Glomerular endothelial cell (primary cell): Measurements from ENCODE around the gene PDE7B. TPM values are rescaled to one million over a fixed set of nuclear protein-coding genes. Genes with fewer than 3 reads are reported as not detected.

ENCODE experiments used
- DNase-seq: peaks from one replicate; pipeline ENCODE4 v3.0.0-alpha.2; 2011; ENCODE audit warnings: low read depth, low spot score; ENCODE audit errors: extremely low read depth
- total RNA-seq: library from RNA; depleted of rRNA; stranded (reverse); fragments of >200 nt; gene quantifications from 2 replicates; pipeline ENCODE4 v1.2.3, GENCODE V29; 2015

The PDE7B gene
- 17.0 and 37.7 TPM in 2 replicates for total RNA-seq

DNA sequence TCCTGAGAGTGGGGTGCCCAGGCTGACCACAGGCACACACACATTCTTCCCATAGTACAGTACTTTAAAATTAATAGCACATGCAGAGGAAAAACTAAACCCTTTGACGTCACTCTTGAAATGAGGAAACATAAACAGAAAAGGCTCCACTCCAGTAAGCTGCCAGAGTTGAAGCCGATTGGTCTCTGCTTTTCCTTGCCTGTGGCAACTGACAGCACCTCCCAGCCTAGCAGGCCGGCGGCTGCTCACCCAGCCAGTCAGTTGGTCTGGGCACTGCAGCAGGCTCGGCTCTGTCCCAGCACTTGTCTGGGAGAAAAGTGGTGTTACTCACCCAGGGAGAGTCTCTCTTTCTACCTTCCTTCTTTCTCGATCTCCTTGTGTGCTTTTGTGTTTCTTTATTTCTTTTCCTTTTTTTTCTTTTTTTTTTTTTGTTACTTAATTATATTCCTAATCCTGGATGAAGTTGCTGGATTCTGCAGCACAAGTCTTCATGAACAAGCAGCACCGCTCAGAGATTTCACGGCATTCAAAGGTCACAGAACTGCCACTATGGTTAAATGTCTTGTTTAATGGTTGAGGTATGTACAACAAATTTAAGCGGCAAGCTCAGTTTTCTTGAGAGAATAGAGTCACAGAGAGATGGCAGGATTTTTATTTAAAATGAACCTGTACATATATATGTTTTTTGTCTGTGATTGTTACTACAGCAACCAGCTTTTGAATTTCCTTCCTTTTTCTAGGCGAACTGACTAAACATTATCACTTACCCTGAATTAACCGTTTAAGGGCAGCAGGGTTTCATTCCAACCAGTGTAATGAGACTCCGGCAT lies at the start of gene PDE7B:
PDE7B (plus strand) TSS at position 260 of the 830 bp plus-strand sequence.
- peak; percentile 61 for DNase-seq

DNA sequence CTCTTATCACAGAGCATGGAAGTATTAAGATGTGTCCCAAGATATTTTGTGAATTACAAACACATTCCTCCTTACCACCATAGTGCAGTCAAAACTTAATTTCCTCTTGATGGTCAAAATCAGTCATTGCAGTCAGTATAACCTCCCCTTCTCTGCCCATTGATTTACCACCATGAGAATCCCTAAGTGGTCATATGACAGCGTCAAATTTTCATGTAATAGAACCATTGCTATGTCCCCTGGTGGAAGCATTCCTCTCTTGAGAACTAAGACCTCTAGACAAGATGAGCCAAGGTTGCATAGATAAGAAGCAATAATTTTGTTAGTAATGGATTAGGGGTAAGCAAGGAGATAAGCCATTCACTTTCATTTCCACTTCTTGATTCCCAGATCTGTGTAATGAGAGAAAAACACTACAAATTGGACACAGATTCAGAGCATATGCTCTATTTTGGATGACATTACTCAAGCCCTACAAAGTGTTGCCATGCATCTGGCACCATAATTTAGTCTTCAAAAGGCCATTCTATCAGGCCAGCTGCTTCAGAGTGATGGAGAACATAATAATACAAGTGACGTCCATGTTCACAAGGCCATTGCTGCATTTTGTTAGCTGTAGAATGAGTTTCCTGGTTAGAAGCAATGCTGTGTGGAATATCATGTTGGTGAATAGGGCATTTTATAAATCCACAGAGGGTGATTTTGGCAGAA lies 49.6 kb upstream of the PDE7B start:
- no peak for DNase-seq

DNA sequence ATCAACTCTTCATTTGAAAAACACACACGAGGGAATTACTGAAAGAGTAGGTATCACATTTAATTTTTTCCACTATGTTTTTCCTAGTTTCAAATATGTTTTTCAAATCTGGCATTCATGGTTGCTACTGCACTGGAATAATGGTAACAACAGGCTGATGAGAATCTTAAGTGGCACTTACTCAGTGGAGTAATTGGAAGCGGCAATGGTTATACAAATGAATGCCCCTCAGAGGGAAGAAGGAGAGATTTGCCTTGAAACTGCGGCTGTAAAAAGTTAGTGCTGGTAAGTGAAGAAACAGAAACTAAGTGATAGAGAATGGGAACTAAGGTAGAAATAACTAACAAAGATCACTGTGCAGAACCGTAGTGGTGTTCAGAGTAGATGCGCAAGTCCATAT lies 41.0 kb upstream of the PDE7B start:
- DNase-seq, result no peak

DNA sequence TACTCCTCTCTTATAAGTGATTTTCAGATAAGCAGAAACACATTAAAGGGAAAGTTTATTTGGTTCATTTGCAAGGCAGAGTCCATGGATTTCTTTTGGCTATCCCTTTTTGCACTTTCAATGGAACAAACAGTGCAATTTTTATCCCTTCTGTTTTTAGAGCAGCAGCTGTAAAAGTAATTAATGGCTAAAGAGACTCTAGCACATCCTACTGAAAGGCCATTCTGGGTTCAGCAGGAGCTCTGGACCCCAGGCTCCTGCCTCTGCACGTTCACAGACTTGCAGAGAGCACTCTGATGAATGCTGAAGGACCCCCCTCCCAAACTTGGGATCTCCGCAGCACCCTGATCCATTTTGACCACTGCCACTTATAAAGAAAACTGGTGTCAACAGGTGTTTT lies 40.3 kb upstream of the PDE7B start:
- DNase-seq, result no peak

DNA sequence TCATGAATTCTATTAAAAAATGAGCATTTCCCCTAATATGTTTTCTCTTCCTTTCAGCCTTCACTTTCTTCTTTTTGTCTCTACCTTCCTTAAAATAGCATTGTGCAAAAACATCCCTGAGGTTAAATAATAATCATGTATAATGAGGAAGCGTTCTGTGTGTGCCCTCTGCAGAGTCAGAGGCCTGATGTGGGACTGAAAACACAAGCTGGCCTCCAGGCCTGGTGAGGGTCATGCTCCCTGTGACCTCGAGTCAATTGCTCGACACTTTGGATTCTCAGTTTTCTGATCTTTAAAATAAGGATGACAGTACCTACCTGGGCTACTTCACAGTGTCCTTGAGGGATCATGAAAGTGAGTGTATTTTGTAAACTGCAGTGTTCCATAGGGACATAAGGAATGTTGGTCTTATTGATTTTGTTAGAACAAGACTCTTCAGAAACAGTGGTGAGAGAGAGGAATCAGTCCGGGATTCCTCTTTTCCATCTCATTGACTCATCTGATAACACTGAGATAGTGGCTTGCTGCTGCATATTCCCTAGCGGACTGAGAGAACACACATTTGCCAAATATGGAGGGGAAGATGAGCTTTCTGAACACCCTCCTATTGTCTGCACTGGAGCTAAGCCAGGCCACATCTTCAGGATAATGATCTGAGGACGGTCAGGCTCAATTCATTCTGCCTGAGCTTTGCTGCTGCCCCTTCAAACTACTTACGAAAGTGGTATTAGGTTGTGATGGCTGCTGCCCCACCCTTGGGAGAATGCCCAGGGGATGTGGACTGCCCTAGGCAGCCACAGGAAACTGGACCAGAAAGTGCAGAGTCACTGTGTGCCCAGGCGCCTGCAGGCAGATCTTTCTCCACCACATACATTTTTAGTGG lies 39.6 kb upstream of the PDE7B start:
- DNase-seq, result no peak

DNA sequence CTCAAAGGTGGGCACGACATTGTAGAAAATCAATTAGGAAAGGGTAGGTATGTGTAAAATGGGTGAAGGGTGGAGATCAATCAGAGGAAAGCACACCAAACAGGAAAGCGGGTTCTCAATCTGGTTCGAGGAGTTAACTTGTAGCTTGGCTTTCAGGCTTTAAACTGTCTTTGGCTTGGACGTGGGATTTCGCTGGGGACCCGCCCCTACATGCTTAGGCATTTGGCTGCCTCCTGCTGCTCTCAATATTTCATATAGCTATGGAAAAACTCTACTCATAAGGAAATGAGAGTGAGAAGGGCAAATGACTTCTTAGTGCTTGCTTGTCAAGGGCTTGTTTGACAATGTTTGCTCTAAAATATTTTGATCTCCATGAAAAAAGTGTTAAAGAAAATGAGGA lies 38.1 kb upstream of the PDE7B start:
- no peak for DNase-seq

DNA sequence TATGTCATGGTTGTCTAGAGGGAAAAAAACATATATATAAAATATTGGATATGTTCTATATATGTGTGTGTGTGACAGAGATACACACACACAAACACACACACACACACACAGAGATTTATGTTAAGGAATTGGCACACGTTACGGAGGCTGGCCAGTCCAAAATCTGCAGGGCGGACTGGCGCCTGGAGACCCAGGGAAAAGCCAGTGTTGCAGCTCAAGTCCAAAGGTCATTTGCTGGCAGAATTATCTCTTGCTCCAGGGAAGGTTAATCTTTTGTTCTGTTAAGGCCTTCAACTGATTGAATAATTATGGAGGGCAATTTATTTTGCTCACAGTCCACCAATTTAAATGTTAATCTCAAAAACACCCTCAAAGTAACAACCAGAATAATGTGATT lies 37.5 kb upstream of the PDE7B start:
- no peak for DNase-seq

DNA sequence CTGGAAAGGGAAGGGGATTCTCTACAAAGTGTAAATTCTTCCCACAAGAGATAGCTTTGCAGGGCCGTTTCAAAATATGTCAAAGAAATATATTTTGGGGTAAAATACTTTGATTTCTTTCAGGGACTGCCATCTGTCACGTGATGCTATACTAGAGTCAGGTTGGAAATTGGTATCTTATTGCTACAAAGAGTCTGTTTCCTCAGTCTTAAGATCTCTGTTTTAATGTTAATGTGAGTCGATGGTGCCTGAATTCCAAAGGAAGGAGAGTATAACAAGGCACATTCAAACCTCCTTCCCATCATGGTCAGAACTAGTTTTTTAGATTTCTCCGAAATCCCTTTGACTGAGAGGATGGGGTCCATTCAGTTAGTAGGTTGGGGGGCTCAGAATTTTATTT lies 36.3 kb upstream of the PDE7B start:
- no peak for DNase-seq

DNA sequence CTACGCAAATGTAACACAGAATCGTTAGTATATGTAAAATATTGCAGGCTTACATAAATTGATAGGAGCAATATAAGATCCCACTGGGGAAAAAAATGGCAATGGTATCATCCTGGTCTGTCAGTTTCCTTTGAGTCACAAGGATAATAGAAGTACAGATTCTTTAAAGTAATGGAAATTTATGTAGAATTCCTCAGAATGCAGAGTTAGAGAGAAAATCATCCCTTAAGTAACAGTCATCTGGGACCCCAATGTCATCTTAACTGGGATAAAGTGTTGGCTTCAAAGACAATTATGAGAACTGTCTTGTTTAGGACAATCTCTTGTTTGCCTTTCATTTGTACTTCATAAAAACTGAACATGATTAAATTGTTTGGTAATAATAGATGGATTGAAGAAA lies 34.5 kb upstream of the PDE7B start:
- no peak for DNase-seq

DNA sequence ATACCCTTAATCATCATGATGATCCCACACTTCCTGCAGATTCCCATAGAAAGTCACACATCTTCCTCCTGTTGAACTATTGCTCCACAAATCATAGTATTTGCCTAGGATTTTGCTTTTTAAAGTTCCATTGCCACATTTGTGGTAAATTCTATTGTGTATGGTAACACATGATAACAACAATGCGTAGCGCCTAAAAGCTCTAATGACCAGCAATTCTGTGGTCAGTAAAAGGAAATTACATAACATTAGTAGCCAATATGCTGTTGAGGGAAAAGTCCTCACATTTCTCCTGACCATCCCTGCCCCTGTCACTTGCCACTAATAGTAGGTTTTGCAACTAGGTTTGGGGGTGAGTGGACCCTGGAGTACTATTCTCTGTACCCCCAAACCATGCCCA lies 31.8 kb upstream of the PDE7B start:
- no peak for DNase-seq

DNA sequence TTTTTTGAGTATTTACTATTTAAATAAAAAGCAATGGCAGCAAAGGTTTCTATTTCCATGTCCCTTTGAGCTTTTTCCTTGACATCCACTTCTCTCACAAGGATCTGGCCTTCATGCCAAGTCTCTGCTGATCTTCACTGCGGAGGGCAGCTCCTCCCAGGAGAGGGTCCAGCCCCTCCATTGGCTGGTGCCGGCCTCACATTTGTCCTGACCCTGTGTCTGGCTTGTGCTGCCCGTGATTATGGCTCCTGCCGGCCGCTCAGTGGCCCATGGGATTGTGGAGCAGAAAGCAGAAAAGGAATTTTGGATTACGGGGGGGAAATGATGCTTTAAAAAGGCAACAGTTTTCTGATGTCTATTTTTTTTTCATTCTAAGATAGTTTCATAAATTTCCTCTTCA lies 31.2 kb upstream of the PDE7B start:
- no peak for DNase-seq

DNA sequence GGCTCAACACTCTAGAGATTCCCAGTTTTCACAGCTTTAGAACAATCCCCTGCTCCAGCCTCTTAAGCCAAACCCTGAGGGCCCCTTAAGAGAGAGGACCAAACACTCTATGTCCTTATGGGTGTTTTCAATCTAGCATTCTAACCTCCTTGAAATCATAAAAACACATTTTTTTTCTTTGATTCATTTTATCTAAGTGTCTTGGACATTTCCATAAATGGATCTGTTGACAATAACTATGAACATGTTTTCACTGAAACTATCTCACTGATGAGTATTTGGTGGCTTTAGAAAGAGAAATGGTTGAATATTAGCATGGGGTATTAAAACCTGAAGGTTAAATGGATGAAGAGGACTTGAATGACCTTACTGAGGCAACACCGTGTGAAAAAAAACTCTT lies 27.6 kb upstream of the PDE7B start:
- no peak for DNase-seq

DNA sequence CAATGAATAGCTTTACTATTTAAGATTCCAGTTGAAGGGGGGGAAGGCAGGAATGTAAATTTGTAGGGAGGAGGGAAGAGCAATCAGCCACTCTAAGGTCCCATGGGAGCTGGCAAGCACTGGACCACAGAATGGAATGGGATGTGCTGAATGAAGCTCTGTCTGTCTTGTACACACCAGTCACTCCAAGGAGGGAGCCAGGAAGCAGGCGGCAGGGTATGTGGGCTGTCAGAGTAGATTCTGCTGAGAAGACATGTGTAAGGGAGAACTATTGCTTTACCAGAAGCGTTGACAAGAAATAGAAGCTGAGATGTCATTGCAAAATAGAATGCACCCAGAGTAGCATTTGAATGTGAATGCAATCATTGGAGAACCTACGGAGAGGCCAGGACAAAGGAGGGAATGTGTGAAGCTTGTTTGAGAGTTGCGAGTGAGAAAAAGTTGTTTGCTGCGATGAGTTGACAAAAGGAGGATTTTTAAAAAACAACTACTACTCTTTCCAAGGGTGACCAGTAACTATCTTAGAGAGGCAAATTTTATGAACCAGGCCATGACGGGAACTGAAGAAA lies 25.2 kb upstream of the PDE7B start:
- no peak for DNase-seq

DNA sequence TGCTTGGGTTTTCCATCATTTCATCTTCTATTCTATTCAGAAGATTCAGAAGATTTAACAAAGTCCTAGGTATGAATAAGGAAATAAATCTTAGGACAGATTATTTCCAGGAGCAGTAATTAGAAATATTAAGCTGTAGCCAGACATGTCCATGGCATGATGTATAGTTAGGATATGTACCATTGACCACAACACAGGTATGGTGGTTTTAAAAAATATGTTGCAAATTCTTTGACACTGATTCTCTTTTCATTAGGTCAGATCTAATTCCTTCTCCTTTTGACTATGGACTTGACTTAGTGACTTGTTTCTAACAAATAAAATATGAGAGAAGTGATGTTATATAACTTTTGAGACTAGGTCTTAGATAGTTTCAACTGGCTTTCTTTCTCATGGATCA lies 23.5 kb upstream of the PDE7B start:
- DNase-seq, result no peak

DNA sequence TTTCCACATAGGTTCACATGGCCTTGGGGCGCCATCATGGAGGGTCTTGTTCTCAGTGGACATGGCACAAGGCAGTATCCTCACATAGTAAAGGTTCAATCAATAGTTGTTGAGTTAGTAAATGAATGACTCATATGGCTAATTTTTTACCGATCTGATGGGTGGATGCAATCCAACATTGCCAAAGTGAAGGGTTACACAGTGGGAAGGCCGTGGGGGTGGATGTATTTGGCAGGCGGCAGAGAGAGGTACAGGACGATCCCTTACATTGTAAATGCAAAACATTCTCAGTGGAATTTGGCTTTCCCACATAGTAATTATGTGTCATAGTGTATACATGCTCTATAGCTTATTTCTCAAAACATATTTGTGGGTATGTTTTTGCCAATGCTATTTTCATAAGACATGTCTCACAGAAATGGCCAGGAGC lies 21.0 kb upstream of the PDE7B start:
- DNase-seq, result no peak

DNA sequence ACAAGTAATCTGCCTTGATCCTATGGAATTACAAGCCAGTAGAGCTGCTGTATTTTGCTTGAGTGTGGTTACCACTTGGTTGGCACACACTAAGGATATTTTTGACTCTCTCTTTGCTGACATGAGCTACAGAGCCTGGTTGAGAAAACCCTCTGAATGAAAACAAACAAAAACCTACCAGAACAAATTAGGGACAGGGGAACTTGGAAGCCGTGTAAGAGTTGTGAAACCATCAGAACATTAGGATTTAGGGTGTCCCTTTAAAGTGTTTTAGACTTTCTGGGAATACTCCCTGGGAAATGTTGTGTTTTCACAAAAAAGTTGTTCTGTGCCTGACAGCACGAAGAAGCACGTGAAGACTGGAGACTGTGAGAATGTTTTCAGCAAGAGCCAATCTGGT lies 20.5 kb upstream of the PDE7B start:
- no peak for DNase-seq

DNA sequence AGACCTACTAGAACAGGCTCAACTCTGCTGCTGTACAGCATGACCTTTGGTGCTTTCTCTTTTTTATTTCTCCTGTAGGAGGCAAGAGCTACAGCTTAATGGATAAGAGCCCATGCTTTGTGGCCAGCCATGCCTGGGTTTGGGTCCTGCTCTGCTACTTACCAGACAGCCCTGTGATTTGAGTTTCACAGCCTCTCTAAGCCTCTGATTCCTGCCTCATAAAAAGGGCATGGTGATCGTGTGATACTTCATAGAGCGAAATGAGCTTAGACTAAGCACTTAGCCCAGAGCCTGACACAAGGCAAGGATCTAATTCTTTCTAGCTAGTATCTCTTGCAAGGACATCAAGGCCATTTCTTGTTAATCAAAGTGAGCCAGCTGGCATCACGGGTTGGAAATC lies 19.3 kb upstream of the PDE7B start:
- DNase-seq, result no peak

DNA sequence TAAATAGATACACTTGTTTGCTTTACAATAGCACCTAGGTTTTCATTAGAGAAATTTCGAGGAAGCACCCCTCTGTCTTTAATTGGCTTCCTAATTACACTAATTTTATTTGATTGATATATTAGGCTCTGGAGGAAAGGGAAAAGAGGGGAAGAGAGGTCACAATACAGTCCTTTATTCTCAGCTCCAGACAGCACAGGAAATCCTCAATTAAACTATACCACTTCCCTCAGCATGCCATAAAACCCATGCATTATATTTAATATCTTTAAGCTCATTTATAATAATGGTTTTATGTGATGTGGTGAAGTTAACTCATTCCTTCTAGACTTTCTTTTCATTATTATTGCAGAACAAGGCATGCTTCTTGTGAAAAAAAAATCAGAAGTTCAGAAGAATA lies 17.7 kb upstream of the PDE7B start:
- no peak for DNase-seq

DNA sequence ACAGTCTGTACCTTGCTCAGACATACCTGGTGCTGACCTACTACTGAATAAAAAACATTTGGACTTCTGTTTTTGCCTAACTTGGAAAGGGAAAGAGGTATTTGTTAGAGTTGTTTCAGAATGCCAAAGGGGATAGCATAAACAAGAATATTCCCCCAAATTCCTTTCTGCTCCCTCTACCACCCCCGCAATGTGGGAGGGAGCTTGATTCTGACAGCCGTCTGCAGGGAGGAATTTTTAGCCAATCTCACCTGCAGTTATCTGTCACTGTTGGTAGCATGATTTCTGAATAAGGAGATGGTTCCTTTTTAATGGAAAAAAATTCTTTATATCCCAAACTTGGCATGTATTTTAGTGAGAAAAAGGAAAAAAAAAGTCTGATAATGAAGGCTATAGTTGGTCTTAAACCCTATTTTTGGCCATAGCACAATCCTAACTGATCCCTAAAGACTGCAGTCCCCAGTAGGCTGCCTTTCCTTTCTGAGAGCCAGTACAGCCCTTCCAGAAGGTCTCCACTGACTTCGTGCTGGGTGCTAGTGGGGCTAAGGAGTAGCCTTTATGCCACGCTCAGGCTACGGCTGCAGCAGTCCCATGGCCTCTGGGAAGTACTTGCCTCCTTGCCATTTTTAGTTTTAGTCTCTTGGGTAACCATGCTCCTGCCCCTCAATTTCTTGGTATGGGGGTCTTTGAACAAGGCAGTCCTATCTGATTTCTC lies 13.6 kb upstream of the PDE7B start:
- DNase-seq, result no peak

DNA sequence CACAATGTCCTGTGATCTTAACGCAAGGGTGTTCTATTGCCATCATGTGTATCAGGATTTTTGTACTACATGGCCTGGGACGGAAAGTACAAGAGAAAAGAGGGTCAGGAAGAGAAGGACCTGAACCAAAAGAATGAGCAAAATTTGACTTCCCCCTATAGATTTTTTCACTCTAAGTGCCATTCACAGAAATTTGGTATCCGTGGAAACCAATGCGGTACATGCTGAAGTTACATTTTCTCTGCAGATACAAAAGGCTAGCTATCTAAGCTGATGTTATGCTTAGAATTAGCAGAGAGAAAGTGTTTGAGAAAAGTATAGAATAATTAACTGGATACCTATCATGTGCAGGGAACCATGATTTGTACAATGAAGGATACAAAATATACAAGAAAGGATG lies 12.4 kb upstream of the PDE7B start:
- DNase-seq, result no peak
